Dedifferentiated amniotic fluid mesenchymal stem cell (primary cell): ENCODE measurements around the gene VKORC1.
"Not testable (repeated sequence)": the region's sequence is repeated elsewhere in the genome, so short reads cannot be mapped to it uniquely, and the experiment has no call there.

ENCODE experiments used
- DNase-seq: peaks from one replicate; pipeline ENCODE4 v3.0.0-alpha.2; 2016; ENCODE audit errors: extremely low spot score

Gene VKORC1

DNA sequence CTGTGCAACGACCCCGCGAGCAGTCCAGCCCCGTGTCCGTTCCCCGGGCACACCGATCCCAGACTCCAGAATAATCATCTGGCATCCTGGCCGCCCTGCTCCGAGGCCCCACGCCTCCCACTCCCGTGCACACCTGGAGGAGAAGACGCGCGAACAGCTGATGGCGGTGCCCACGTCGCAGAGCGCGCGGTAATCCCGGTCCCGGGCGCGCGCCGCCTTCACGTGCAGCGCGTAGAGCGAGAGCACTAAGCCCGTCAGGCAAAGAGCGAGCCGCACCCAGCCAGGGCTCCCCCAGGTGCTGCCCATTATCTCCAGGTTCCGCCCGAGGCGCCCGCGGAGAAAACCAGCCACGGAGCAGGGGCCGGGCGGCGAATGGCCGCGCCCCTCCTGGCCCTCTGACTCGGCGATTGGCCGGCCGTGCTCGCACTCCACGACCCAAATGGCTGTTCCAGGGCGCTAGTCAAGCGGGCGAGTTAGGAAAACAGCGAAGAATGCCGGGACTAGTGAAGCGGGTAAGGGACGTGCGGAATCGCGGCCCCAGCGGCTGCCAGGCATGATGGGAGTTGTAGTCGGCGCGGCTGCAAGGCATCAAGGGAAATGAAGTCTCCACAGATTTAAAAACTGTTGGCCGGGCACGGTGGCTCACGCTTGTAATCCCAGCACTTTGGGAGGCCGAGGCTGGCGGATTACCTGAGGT, at the start of gene VKORC1:
Gene VKORC1 (minus strand): TSS at position 374 of the 697 bp plus-strand sequence. CDS start 68 bp downstream, at position 306.
- DNase-seq: peak; percentile 98

DNA sequence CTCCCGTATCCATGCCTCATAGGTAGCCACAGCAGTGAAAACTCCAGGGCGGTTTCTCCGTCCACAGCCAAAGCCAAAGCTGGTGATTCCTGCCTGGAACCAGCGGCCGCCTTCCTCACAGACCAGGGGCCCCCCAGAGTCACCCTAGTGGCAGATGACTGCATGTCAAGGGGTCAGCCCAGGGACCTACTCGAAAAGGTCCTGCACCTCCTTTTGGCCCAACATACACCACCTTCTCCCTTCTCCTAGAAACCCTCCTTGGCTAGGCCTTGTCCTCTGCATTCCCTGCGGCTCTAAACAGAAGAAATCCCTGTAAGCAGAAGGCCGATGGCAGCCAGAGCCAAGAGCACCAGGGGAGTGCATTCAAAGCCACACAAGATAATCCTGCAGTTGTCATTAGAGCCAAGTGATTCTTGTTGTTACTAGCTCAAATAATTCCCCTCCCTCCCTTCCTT, 49.1 kb upstream of the VKORC1 start:
- DNase-seq: no peak

- no peak for DNase-seq
Measured at GRCh38 chr16:31143011-31143693, 48.6 kb upstream of the VKORC1 start.

GRCh38 chr16:31142109-31143010, 47.8 kb upstream of the VKORC1 start:
- peak; percentile 98 for DNase-seq

GRCh38 chr16:31141489-31142108, 47.0 kb upstream of the VKORC1 start:
- no peak for DNase-seq

GRCh38 chr16:31141071-31141469, 46.5 kb upstream of the VKORC1 start:
- DNase-seq: not testable (repeated sequence)

- DNase-seq: no peak
Measured at GRCh38 chr16:31138621-31139578, 44.3 kb upstream of the VKORC1 start.

- not testable (repeated sequence) for DNase-seq
Measured at GRCh38 chr16:31136822-31137499, 42.4 kb upstream of the VKORC1 start.

- DNase-seq: no peak
Measured at GRCh38 chr16:31136287-31136662, 41.7 kb upstream of the VKORC1 start.

DNA sequence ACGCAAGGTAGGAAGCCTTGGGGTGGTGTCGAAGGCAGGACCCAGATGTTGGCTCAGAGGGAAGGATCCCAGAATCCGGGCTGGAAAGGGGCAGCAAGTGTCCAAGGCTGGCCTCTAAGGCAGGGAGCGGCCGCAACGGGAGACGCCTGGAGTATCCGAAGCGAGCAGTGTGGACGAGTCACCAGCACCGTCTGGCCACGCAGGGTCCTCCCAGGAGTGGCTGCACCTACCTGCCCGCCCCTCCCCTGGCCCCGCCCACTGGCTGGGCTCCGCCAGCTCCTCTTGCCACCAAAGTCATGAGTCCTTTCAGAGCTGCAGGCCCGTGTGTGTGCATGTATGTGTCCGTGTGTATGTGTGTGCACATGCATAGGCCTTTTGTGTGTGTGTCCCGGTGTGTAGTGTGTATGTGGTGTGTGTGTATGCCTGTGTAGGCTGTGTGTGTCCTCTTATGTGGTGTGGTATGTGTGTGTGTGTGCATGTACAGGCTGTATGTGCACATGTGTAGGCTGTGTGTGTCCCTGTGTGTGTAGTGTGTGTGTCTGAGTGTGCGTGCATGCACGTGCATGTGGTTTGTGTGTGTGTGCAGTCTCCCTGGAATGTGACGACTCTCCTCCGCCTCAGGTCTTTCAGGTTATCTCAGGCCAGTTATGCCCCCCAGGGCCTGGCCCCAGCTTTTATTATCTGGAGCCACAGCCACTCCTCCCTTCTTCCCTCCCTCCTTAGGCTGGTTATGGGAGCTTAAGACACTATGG, 41.1 kb upstream of the VKORC1 start, which contains the start of gene PRSS8:
Gene PRSS8 (minus strand): TSS at position 193 of the 752 bp plus-strand sequence. CDS start 229 bp downstream, outside the sequence.
- DNase-seq: no peak

DNA sequence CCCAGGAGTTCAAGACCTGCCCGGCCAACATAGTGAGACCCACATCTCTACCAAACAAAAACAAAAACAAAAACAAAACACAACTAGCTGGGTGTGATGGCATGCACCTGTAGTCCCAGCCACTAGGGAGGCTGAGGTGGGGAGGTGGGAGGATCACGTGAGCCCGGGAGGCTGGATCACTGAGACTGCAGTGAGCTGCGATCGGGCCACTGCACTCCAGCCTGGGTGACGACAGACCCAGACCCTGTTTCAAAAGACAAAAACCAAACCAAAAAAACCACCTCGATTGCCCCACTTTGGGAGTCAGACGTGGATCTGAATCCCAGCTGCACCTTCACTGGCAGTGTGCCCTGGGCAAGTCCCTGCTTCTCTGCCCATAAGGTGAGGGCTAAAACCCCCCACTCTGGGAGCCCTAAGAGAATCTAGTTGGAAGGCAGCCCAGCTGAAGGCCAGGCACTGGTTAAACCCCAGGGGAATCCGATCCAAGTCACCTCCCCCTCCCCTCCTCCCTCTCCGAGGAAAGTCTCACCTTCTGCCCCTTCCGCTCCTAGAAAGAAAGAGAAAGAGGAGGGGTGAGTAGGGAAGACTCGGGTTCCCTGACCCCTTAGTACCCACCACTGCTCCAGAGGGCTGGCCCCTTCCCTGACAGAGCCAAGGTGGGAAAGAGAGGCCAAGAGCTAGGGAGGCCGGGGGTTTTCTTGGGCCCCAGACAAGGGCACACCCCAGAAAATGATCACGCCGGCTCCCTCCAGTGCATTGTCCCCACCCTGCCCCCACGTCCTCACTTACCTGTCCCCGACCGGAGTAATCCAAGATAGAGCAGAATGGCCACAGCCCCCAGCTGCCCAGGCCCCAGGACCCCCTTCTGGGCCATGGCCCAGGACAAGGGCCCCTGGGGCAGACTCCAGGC, 40.3 kb upstream of the VKORC1 start:
- no peak for DNase-seq

GRCh38 chr16:31134091-31134571, 39.5 kb upstream of the VKORC1 start:
- DNase-seq: no peak

DNA sequence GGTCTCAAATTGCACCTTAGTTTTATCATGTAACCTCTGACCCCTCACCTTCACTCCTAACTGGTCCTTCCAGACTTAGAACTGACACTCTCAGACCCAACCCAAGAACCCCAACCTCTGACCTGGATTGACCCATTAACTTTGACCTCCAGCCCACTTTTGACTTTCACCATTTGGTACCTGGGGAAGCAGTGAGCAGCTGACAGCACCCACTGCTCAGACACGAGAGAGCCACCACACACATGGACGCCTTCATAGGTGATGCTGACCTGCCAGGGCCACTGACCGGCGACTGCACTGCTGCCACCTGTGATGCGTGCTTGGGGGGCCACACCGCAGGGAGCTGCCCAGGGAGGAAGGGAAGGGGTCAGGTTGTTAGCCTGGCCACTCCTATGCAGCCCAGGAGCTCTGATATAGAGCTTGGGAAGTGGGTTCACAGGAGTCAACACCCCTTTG, 38.5 kb upstream of the VKORC1 start:
- DNase-seq: no peak

- DNase-seq: no peak
Measured at GRCh38 chr16:31132303-31132979, 37.8 kb upstream of the VKORC1 start.

GRCh38 chr16:31131841-31132271, 37.3 kb upstream of the VKORC1 start:
- DNase-seq: no peak

DNA sequence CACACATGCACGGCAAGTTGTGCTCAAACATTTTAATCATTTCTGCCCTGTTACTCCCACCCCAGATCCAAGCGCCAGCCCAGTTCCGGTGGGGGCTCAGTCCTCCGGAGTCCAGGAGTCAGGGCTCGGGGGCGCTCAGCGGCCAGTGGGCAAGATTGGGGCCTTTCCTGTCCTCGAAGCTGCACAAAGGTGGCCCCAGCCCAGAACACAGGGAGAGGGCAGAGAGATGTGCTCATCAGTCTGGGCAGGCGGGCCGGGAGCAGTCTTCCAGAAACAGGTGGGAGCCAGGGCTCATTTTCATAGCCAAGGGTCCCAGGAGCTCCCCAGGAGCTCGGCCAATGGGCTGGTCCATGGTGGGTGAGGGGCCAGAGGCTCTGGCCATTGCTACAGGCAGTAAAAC, 36.8 kb upstream of the VKORC1 start:
- no peak for DNase-seq

DNA sequence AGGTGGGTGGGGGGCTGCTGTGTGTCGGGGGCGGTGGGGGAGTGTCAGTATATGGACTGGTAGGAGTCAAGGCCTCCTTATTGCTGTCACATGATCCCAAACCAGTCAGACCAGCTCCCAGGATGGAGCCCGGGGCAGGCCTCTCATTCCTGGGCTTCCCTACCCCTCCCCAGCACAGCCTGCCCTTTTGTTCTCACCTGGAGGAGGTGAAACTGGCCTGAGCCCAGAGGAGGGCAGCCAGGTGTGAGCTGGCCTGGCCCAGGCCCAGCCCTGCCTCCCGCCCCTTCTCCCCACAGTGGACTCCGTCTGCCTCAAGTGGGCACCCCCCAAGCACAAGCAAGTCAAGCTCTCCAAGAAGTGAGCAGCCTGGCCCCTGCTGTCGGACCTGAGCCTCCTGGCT, 36.3 kb upstream of the VKORC1 start:
- DNase-seq: no peak
